GM21423 (cell line): ENCODE measurements around the gene PTK7.

Experiments
- ATAC-seq: cut with Tn5 transposase; IDR thresholded peaks from one replicate; pipeline ENCODE4 v1.9.1; 2021; ENCODE audit warnings: mild to moderate bottlenecking, moderate library complexity; ENCODE audit not compliant: unreplicated experiment

PTK7 gene

DNA sequence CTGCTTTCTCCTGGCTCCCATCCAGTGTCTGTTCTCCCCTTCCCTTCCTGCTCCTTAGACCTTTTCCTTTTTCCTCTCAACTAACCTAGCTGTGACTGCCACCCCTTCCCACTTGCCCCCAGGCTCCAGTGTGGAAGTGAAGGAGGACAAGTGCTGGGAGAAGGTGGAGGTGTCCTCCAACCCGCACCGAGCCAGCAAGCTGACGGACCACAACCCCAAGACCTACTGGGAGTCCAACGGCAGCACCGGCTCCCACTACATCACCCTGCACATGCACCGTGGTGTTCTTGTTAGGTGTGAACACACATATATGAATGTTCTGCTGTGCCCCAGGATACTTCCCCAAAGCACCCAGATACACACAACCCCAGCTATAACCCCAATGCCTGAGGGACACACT, 124.4 kb downstream of the PTK7 start:
- ATAC-seq: no peak

DNA sequence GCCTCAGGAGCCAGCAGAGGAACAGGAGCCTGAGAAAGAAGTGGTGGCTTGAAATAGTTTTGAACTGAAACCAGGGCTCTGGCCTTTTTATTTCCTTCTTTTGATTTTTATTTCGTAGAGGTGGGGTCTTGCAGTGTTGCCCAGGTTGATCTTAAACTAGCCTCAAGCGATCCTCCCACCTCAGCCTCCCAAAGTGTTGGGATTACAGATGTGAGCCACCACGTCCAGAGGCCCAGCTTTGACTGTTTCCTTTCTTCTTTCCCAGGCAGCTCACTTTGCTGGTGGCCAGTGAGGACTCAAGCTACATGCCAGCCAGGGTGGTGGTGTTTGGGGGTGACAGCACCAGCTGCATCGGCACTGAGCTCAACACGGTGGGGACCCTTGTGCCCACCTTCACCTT, 126.3 kb downstream of the PTK7 start:
- no peak for ATAC-seq

DNA sequence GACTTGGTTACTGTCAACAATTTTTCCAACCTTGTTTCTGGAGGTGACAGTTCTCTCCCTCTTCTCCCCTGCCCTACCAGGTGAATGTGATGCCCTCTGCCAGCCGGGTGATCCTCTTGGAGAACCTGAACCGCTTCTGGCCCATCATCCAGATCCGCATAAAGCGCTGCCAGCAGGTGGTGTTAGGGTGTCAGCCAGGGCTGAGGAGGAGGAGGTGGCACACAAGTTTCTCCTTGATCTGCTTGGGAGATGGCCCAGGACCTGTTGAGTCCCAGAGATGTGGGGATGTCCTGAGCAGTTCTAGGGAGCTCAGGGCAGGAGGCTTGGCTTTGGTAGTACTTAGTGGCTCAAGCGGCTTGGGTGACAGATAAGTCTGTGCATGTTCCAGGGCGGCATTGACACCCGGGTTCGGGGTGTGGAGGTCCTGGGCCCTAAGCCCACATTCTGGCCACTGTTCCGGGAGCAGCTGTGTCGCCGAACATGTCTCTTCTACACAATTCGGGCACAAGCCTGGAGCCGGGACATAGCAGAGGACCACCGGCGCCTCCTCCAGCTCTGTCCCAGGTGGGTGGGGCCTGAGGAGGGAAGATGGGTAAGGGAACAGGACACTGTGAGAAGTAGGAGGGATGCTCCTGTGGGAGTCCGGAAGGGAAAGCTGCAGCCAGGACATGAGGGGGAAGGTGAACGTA, 127.1 kb downstream of the PTK7 start:
- ATAC-seq: no peak

DNA sequence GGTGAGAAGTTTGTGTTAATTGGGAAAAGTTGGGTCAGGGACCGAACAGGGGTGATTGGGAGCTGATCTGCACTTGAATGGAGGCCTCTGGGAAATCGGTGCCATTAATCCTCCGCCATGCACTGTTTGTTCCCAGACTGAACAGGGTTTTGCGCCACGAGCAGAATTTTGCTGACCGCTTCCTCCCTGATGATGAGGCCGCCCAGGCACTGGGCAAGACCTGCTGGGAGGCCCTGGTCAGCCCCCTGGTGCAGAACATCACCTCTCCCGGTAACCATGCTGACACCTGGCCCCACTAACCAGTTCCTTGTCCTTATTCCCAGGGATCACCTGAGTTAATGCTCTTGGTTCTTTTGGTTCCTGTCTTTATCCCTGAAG, 127.6 kb downstream of the PTK7 start:
- ATAC-seq: no peak

DNA sequence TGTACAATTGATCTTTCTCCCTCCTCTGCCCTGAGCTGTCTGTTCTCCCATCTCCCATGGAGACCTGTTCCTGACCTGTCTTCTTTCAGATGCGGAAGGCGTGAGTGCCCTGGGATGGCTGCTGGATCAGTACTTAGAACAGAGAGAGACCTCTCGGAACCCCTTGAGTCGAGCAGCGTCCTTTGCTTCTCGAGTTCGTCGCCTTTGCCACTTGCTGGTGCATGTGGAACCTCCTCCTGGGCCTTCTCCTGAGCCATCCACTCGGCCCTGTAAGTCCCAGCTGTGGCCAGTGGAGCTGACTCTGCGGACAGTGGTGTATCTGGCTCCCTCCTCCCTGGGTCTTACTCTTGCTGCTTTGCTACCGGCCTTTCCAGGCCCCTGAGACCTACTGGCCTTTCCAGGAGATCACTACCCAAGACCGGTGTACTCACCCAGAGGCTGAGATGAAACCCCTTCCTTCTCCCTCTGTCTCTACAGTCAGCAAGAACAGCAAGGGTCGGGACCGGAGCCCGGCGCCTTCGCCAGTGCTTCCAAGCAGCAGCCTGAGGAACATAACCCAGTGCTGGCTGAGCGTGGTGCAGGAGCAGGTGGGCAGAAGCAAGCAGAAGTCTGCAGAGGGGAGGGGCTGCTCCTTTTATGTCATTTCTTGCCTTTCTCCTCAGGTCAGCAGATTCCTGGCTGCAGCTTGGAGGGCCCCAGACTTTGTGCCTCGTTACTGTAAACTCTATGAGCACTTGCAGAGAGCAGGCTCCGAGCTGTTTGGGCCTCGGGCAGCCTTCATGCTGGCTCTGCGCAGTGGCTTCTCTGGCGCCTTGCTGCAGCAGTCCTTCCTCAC, 128.4 kb downstream of the PTK7 start:
- ATAC-seq: no peak

DNA sequence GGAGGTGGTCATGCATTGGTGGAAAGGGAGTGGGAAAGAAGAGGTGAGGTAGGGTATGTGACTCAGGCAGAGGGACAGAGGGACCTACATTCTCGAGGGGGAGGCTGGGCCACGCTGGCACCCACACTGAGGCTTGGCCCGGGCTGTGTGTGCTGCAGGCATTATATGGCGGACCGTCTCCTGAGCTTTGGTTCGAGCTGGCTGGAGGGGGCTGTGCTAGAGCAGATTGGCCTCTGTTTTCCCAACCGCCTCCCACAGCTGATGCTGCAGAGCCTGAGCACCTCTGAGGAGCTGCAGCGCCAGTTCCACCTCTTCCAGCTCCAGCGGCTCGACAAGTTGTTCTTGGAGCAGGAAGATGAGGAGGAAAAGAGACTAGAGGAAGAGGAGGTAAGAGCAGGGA, 129.7 kb downstream of the PTK7 start:
- ATAC-seq: no peak

DNA sequence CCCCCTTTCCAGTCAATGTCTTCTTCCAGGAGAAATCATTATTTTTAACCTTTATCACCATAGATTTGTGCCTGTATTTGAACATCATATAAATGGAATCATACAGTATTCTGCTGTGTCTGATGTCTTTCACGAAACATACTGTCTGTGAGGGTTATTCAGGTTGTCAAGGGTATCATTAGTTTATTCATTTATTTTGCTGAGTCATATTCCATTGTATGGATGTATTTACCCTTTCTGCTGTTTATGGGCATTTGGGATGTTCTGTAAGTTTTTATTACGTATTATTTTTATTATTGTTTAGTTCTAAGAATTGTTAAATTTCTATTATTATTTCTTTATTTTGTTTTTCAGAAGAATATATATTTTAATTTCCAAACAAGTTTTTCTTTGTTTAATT, 131.2 kb downstream of the PTK7 start:
- ATAC-seq: no peak
